Mononuclear cell (primary cell): ENCODE data around the gene ALKBH2. TPM values are rescaled to one million over a fixed set of nuclear protein-coding genes. Genes with fewer than 3 reads are reported as not detected.
A peak's percentile ranks its signal among the peaks of the same experiment; 100 is the strongest.

Source experiments
- H3K27me3 ChIP-seq: 2 replicates; pipeline ENCODE4 v1.6.0; 2011; ENCODE audit warnings: low read length, control low read depth; ENCODE audit not compliant: insufficient read depth
- H3K4me1 ChIP-seq: 2 replicates; pipeline ENCODE4 v1.5.1; 2011; ENCODE audit warnings: mild to moderate bottlenecking, low read length, control low read depth; ENCODE audit not compliant: insufficient read depth
- H3K4me3 ChIP-seq: 2 replicates; pipeline ENCODE4 v1.5.1; 2011; ENCODE audit warnings: mild to moderate bottlenecking, low read length, moderate library complexity
- H3K9me3 ChIP-seq: 2 replicates; pipeline ENCODE4 v1.5.1; 2011; ENCODE audit warnings: low read depth, mild to moderate bottlenecking, control low read depth, low read length
- total RNA-seq: library from RNA; depleted of rRNA; stranded (reverse); fragments of >200 nt; gene quantifications from one replicate; pipeline ENCODE4 v1.2.3, GENCODE V29; 2012

Gene ALKBH2
- total RNA-seq, 1 donor: 6.8 TPM

- Histone ChIP-seq H3K4me1 (no peaks in the 10 kb centered on the region), H3K27me3 (no peaks in the 10 kb centered on the region), H3K4me3 (no peak overlapping the region), H3K9me3 (no peaks in the 10 kb centered on the region)
Observed at GRCh38 chr12:109120557-109120956, 27.3 kb upstream of the ALKBH2 start.

- H3K9me3 ChIP-seq: no peaks in the 10 kb centered on the region
- no peak overlapping the region for H3K4me3 ChIP-seq
- H3K27me3 ChIP-seq: no peaks in the 10 kb centered on the region
Observed at GRCh38 chr12:109120095-109120494, 26.8 kb upstream of the ALKBH2 start.

GRCh38 chr12:109116611-109116949 lies 23.3 kb upstream of the ALKBH2 start:
- Histone ChIP-seq H3K27me3 (no peaks in the 10 kb centered on the region), H3K4me3 (no peak overlapping the region), H3K9me3 (no peaks in the 10 kb centered on the region), H3K4me1 (peaks cover 2% of the 10 kb centered on the region)

More at GRCh38 chr12:109120095-109120494, 26.8 kb upstream of the ALKBH2 start:
- no peaks in the 10 kb centered on the region for H3K4me1 ChIP-seq

- no peaks in the 10 kb centered on the region for H3K27me3 ChIP-seq
- no peak within 1 kb of the TSS for H3K4me3 ChIP-seq
- peaks cover 4% of the 10 kb centered on the region for H3K4me1 ChIP-seq
- H3K9me3 ChIP-seq: no peaks in the 10 kb centered on the region
Observed at GRCh38 chr12:109115758-109116610, 22.7 kb upstream of the ALKBH2 start, which contains the start of gene ACACB. Gene ACACB (plus strand): TSS chr12:109116587. CDS start chr12:109139406, 22,819 bp downstream.

- Histone ChIP-seq H3K27me3 (no peaks in the 10 kb centered on the region), H3K4me3 (no peak overlapping the region), H3K4me1 (peaks cover 4% of the 10 kb centered on the region)
Observed at GRCh38 chr12:109115404-109115757, 22.1 kb upstream of the ALKBH2 start.

GRCh38 chr12:109114644-109115043 lies 21.4 kb upstream of the ALKBH2 start:
- Histone ChIP-seq H3K27me3 (no peaks in the 10 kb centered on the region), H3K9me3 (no peaks in the 10 kb centered on the region), H3K4me3 (no peak overlapping the region), H3K4me1 (peaks cover 4% of the 10 kb centered on the region)

More at GRCh38 chr12:109115404-109115757, 22.1 kb upstream of the ALKBH2 start:
- no peaks in the 10 kb centered on the region for H3K9me3 ChIP-seq

GRCh38 chr12:109113661-109114321 lies 20.5 kb upstream of the ALKBH2 start:
- H3K4me3 ChIP-seq: no peak overlapping the region
- peaks cover 4% of the 10 kb centered on the region for H3K4me1 ChIP-seq
- no peaks in the 10 kb centered on the region for H3K27me3 ChIP-seq
- H3K9me3 ChIP-seq: no peaks in the 10 kb centered on the region

- Histone ChIP-seq H3K27me3 (no peaks in the 10 kb centered on the region), H3K9me3 (no peaks in the 10 kb centered on the region), H3K4me3 (no peak overlapping the region)
Observed at GRCh38 chr12:109112720-109113465, 19.6 kb upstream of the ALKBH2 start.

GRCh38 chr12:109110988-109111495 lies 17.8 kb upstream of the ALKBH2 start:
- H3K27me3 ChIP-seq: no peaks in the 10 kb centered on the region

More at GRCh38 chr12:109112720-109113465, 19.6 kb upstream of the ALKBH2 start:
- peaks cover 4% of the 10 kb centered on the region for H3K4me1 ChIP-seq

GRCh38 chr12:109109746-109110350 lies 16.6 kb upstream of the ALKBH2 start:
- Histone ChIP-seq H3K27me3 (no peaks in the 10 kb centered on the region), H3K4me3 (no peak overlapping the region), H3K9me3 (no peaks in the 10 kb centered on the region), H3K4me1 (peaks cover 4% of the 10 kb centered on the region)

More at GRCh38 chr12:109110988-109111495, 17.8 kb upstream of the ALKBH2 start:
- no peaks in the 10 kb centered on the region for H3K9me3 ChIP-seq
- H3K4me1 ChIP-seq: peaks cover 4% of the 10 kb centered on the region
- H3K4me3 ChIP-seq: peak overlapping the region; percentile 47

GRCh38 chr12:109105176-109105575 lies 11.9 kb upstream of the ALKBH2 start:
- H3K9me3 ChIP-seq: no peaks in the 10 kb centered on the region
- H3K4me3 ChIP-seq: no peak overlapping the region
- no peaks in the 10 kb centered on the region for H3K27me3 ChIP-seq
- H3K4me1 ChIP-seq: no peaks in the 10 kb centered on the region

- no peaks in the 10 kb centered on the region for H3K27me3 ChIP-seq
- no peaks in the 10 kb centered on the region for H3K9me3 ChIP-seq
- H3K4me3 ChIP-seq: no peak overlapping the region
- peaks cover 17% of the 10 kb centered on the region for H3K4me1 ChIP-seq
Observed at GRCh38 chr12:109102491-109102890, 9.2 kb upstream of the ALKBH2 start.

- Histone ChIP-seq H3K4me1 (peaks cover 22% of the 10 kb centered on the region), H3K27me3 (no peaks in the 10 kb centered on the region), H3K9me3 (no peaks in the 10 kb centered on the region), H3K4me3 (no peak overlapping the region)
Observed at GRCh38 chr12:109100741-109101140, 7.5 kb upstream of the ALKBH2 start.

GRCh38 chr12:109099431-109100020 lies 6.3 kb upstream of the ALKBH2 start:
- peaks cover 22% of the 10 kb centered on the region for H3K4me1 ChIP-seq
- H3K4me3 ChIP-seq: no peak overlapping the region
- H3K27me3 ChIP-seq: no peaks in the 10 kb centered on the region
- H3K9me3 ChIP-seq: no peaks in the 10 kb centered on the region
